GF-D8 (cell line): ENCODE results near the gene RPTOR.

Source experiments
- DNase-seq: peaks from one replicate; lab custom pipeline; 2025; lab: John Stamatoyannopoulos, UW

The RPTOR gene

DNA sequence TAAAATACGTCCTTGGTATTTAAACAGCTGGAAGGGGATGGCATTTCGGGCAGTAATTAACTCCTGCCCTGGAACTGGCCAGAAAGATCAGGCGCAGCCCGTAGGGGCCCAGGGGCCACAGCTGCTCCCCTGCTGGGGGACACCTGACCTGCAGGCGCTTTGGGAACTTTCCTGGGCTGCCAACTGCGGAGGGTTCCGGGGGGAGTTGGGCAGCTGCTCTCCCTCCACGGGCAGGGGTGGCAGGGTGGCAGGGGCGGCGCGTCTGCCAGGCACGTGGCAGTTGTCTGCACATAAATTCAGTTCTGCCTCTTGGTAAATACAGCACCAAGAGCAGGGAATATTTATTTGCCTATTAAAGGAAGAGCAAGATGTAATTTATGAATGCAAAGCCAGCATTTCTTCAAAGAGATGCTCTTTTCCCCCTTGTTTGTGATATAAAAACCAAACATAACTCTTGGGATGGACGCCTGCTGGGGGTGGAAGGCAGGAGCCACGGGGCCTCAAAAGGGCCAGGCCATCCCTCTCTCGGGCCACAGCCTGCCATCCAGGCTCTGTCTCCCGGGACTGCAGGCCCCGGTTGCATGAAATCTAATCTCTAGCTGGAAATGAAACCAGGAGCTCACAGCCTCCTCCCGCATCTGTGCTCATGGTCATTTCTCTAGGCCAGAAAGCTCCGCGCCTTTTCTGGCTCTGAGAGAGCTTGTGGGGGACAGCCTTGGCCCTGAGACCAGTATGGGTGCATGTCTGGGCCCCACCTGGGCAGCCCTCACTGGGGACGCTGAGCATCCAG is 417.1 kb downstream of the RPTOR start:
- DNase-seq: no peak

DNA sequence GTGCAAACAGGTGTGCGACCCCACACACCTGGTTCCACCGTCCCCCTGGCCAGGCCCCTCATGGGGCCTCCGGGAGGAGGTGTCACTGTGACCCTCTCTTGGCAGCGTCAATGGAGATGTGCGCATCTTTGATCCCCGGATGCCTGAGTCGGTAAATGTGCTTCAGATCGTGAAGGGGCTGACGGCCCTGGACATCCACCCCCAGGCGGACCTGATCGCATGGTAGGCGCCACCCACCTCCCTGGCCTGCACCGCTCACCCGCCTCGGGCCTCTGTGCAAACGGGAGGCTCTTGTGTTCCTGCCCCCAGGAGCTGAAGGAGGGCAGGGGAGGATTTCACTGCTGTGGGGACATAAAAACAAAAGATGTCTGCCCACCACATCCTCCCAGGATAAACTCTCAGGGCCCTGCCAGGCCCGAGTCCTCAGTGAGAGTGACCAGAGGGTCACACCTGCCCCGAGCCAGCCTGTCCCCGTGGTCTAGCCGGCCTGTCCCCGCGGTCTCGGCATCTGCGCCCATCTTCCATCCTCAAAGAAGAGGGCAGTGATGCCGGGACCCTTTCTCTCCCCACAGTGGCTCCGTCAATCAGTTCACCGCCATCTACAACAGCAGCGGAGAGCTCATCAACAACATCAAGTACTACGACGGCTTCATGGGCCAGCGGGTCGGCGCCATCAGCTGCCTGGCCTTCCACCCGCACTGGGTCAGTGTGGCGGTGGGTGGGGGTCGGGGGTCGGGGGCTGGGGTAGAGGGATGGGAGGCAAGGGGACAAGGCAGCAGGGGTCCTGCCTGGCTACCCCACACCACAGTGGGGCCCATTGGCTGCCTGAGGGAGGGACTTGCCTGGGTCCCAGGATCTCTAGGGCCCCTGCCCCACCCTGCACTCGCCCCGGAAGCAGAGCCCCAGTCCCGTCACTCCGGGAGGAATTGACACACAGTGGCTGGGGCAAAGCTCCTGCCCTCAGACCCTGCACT is 418.0 kb downstream of the RPTOR start:
- no peak for DNase-seq

- DNase-seq: no peak
These were observed 419.3 kb downstream of the RPTOR start for GRCh38 chr17:80963812-80964543.

DNA sequence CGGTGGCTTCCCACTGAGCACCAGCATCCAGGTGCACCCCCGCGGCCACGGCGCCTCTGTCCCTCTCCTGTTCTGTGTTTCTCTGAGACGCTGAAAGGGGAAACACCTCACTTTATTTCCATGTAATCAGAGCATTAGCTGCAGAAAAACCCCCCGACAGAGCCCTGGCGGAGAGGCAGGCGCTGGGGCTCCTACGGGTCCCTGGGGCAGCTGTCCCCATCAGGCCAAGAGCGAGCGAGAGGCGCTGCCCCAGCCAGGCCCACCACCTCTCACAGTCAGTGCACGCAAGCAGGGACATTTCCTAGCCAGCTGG is 419.9 kb downstream of the RPTOR start:
- no peak for DNase-seq

DNA sequence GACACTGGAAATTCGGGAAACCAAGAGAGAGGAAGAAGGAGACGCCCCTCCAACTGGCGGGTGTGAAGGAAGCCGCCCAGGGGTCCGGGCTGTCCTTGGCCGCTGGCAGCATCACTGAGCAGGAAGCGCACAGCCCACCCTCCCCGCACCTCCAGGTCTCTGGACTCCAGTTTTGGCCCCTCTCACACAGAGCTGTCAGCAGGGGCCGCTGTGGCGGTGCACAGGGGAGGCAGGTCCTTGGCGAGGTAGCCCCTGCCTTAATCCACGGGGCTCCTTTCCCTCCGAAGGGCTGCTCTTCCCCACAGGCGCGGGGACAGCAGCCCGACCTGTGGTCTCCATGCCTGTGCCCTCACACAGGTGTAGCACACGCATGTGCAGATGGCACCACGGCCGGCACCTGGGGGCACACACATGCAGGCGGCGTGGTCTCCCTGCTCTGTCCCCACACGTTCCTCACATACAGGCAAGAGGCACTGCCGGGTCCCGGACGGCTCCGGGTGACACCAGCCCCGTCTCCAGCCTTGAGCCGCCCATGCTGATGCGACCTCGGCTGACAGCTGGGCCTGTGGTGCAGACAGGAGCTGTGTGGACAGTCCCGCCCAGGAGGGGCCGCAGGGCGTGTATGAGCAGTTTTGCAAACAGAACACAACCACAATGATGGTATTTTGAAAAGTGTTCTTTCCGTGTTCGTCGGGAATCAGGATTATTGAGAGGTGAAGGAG is 420.4 kb downstream of the RPTOR start:
- DNase-seq: no peak

DNA sequence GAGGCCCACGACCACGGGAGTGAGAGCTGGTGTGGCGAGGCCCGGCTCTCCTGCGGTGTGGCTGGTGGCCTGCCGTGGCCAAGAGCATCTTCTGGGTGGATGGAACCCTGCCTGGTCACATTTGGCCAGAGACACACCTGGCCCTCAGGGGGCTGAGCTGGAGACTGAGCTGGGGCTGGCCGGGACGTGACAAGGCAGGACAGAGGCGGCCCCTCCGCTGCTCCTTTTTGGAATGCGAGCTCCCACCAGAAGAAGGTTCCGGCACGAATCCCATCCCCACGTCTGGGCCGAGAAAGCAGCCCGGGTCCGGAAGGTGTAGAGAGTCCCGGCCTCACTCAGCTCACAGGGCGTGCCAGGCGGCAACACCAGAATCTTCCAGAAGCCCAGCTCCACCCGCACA is 421.0 kb downstream of the RPTOR start:
- DNase-seq: no peak

- no peak for DNase-seq
These were observed 422.8 kb downstream of the RPTOR start for GRCh38 chr17:80967404-80967872.

DNA sequence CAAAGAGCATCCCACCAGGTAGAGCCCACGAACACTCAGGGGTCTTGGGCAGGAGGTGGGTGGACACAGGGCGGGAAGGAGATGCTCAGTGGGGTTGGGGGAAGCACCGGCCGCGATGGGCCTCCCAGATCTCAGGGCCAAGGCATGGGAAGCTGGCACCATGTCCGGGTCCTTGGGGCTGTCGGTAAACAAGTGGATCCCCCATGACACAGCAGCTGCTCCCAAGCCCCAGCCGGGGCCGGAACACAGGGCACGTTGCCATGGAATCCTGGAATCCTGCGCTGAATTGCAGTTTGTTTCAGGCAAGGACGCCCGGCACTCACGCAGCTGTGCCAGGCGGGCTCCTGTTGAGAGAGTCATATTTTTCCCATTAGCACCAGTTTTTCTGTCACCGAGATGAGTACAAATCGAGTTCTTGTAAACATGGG is 424.0 kb downstream of the RPTOR start:
- no peak for DNase-seq

DNA sequence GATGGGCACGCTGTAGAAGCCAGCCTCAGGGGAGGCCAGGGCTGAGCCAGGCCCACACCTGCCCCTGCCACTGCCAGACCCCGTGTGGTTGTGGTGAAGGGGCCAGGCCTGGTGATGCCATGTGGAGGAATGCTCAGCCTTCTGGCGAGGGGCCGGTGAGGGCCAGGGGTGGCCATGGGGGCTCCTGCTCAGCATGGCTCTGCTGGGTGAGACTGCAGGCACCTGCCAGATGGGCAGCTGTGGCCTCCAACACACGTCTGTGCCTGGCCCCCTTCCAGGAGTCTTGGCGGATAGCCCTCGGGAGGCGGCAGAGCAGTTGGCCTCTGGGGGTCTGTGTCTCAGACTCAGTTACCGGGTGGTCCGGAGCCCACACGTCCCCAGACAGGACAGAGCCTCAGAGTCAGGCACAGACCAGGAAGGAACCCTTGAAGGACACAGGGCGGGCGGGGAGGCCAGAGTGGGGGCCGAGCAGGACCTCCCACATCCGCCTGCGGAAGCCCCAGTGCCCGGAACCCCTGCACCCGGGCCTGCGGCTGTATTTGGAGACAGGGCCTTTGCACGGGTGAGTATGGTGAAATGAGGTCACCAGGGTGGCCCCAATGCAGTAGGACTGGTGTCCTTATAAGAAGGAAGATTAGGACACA is 424.5 kb downstream of the RPTOR start:
- no peak for DNase-seq

DNA sequence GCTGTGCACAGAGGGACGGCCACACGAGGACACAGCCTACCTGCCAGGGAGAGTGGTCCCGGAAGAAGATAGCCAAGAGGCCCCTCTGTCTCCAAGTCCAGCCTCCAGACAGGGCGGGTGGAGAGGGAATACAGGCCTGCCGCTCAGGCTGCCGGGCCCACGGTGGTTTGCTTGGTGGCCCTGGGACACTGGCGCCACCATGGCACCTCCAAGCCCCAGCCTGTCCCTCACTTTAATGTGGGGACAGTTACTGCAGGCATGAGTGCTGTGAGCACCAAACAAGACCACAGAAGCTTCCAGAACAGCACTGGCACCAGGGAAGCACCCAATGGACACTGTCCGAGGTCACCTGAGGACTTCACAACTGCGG is 425.0 kb downstream of the RPTOR start:
- no peak for DNase-seq

GRCh38 chr17:80970044-80970761 is 425.6 kb downstream of the RPTOR start:
- no peak for DNase-seq

DNA sequence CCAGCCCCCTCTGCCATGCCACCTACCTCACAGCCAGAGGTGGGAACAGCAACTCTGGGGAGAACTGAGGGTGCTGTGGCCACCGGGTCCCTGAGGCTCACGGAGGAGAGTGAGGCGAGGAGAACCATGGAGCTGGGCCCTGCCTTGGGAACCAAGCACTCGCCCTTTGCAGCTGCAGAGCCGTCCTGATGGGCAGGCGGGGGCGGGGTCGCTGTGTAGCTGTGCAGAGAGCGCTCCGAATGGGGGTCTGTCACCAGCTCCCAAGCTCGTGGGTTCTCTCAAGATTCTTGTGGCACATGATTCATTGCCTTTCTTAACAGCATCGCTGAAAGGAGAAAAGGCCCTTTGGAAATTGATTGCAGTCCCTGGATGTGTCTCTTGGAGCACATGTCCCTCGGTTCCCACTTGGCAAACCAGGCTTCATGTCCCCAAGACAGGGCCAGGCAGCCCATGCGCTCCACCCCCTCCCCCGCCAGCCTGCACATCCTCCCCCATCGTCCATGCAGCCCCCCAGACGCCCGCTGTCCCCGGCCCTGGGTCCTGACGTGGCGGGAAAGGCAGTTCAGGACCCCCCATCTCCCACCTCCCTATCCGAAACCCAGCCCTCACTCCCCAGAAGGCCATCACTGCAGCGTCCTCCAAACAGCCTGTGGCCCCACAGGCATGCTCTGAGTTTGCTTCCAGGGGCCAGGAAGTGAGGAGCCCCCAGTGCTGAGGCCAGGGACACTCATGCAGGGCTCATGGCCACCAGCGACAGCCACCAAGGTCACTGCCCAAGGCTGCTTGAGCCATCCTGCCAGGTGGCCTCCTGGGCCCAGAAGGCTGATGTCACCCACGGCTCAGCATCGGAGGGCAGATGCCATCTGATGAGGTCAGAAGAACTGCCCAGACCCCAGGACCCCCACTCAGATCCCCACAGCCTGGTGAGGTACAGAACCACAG is 426.4 kb downstream of the RPTOR start:
- DNase-seq: no peak

- no peak for DNase-seq
These were observed 427.2 kb downstream of the RPTOR start for GRCh38 chr17:80971704-80972304.

GRCh38 chr17:80976701-80977100 is 432.1 kb downstream of the RPTOR start:
- DNase-seq: no peak

DNA sequence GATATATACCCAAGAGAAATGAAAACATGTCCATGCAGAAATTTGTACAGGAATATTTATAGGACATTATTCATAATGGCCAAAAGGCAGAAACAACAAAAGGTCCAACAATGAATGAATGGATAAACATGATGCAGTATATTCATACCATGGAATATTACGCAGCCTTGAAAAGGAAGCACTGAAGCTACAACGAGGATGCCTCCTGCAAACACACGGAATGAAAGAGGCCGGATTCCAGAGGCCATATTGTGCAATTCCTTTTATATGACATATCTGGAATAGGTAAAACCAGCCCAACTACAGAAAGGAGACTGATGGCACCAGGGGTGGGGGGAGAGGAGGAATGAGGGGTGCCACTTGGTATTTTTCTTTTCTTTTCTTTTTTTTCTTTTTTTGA is 432.5 kb downstream of the RPTOR start:
- DNase-seq: no peak

DNA sequence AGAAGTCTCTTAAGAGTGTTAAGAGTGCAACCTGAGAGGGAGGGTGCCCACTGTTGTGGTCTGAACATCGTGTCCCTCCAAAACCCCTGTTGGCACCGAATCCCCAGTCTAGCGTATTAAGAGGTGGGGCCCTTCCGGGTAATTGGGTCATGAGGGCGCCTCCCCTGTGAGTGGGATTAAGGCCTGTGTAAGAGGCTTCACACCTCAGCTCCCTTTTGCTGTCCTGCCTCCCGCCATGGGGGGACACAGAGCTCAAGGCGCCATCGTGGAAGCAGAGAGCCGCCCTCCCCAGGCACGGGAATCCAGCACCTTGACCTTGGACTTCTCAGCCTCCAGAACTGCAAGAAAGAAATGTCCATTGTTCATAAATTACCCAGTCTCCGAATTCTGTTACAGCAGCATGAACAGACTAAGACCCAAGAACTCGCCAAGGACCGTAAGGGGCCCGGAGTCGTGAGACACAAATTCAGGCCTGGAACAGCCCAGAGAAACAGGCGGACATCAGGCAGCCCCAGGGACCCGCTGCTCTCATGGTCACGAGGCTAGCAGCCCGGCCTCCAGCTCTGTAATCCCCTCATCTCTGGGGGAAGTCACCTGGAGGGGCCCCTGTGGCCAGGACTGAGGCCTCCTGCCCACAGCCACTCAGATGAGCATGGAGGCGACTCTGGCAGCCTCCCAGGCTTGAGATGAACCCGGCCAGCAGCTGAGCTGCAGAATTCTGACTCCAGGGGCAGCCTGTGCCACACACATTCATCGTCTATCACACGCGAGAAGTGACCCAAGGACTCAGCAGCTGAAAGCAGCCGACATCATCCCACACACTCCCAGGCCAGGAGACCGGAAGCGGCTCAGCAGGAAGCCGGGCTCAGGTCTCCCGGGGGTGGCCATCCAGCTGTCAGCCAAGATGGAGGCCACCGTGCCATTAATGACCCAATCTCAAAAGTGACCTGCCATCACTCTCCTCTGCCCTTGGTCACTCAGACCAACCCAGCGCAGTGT is 434.2 kb downstream of the RPTOR start:
- no peak for DNase-seq

- no peak for DNase-seq
These were observed 435.1 kb downstream of the RPTOR start for GRCh38 chr17:80979547-80980378.
